Cardiac fibroblast (primary cell): ENCODE data around the gene ZDHHC5.

Experiments used
- DNase-seq, 2 donors: peaks; one replicate each; pipeline versions ENCODE4 v3.0.0 to v3.0.0-alpha.2; 2010; ENCODE audit warnings: low read depth in 2 of 2
- H3K4me3 ChIP-seq, 2 donors: replicated peaks in 1 of 2; 1 replicate in 1 of 2; 2 replicates in 1 of 2; pipeline ENCODE4 v1.5.1; 2011; ENCODE audit warnings: low read depth in 2 of 2, low read length in 2 of 2, mild to moderate bottlenecking in 2 of 2, moderate library complexity in 1 of 2
- CTCF ChIP-seq: IDR thresholded peaks from one replicate; pipeline ENCODE4 v1.5.1; 2011; ENCODE audit warnings: low read depth, mild to moderate bottlenecking, low read length, inconsistent platforms

The ZDHHC5 gene

GRCh38 chr11:57728829-57729228 lies 60.9 kb downstream of the ZDHHC5 start:
- no peak for TF ChIP-seq CTCF
- DNase-seq = no peak
- no peak overlapping the region for H3K4me3 ChIP-seq

DNA sequence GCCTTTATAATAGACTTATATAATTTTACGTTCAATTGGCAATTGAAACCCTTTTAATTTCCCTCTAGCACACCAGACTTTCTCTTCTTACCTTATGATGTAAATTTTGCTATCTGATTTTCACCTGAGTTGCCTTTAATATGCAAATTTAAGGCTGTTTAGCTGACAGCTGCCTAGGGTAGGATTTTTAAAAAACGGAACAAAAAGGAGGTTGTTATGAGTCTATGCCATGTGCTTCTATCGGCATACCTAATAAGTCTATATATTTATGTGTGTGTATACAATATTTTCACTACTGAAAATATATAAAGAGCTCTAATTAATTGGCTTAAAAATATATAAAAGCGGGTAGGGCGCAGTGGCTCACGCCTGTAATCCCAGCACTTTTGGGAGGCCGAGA lies 61.6 kb downstream of the ZDHHC5 start:
- no peak overlapping the region for H3K4me3 ChIP-seq
- DNase-seq = no peak
- TF ChIP-seq CTCF = no peak

GRCh38 chr11:57732661-57733060 lies 64.7 kb downstream of the ZDHHC5 start:
- no peak for DNase-seq
- no peak for TF ChIP-seq CTCF
- H3K4me3 ChIP-seq = no peak overlapping the region

GRCh38 chr11:57735619-57736298 lies 67.8 kb downstream of the ZDHHC5 start:
- DNase-seq = peak in 1 of 2 donors; percentile 17
- no peak overlapping the region for H3K4me3 ChIP-seq
- no peak for TF ChIP-seq CTCF

- DNase-seq = peak; percentile 97 to 98
- H3K4me3 ChIP-seq = peak within 1 kb of the TSS; percentile 90 to 93
- no peak for TF ChIP-seq CTCF
Measured at GRCh38 chr11:57741132-57742086, 73.5 kb downstream of the ZDHHC5 start, which contains the start of gene SELENOH. Gene SELENOH, plus strand, starts transcription at chr11:57741491. Its CDS starts 105 bp downstream, at chr11:57741596.

GRCh38 chr11:57742087-57742452 lies 74.2 kb downstream of the ZDHHC5 start:
- H3K4me3 ChIP-seq = peak overlapping the region; percentile 90 to 93
- TF ChIP-seq CTCF = no peak
- DNase-seq = no peak
